Adrenal gland (tissue), 5 donors: ENCODE data around the gene ICA1.

Experiments used
- CTCF ChIP-seq, 6 experiments: fragments of 450-650 bp in 4 of 6; fragments of 200-600 bp in 2 of 6; sonication (generic) in 1 of 6; IDR thresholded peaks; 1 replicate in 5 of 6; 2 replicates in 1 of 6; pipeline versions ENCODE4 v1.5.1 to v1.8.0; 2016 to 2021; ENCODE audit warnings: antibody characterized with exemption in 6 of 6, mild to moderate bottlenecking in 2 of 6, moderate library complexity in 1 of 6
- POLR2A ChIP-seq, 2 donors: fragments of 450-650 bp; IDR thresholded peaks; one replicate each; pipeline ENCODE4 v1.6.1; 2017; ENCODE audit warnings: antibody characterized with exemption in 2 of 2, mild to moderate bottlenecking in 2 of 2, moderate library complexity in 1 of 2
- donor health status: DM: no; HTN: no; CAD: no.

GRCh38 chr7:8165150-8165549 is 96.8 kb downstream of the ICA1 start:
- TF ChIP-seq POLR2A (IDR thresholded peaks at IDR 0.05) = no peak
- no peak for TF ChIP-seq CTCF (IDR thresholded peaks at IDR 0.05)
